Measurements from ENCODE around the gene SLC38A10. TPM values are rescaled to one million over a fixed set of nuclear protein-coding genes. Genes with fewer than 3 reads are reported as not detected.

Gene SLC38A10
- total RNA-seq, 1 experiment from 2014 or later = 43.8 TPM

- no peak overlapping the region for H3K4me2 ChIP-seq (ENCODE audit: insufficient read depth, insufficient read length, low read length)
- H3K27me3 ChIP-seq (ENCODE audit: insufficient read depth, low read length) = no peaks in the 10 kb centered on the region
- peaks cover 5 to 32% (median 5%) of the 10 kb centered on the region in 3 experiments; a peak in 6 of 7 replicates for H3K36me3 Mint-ChIP-seq (ENCODE audit: insufficient read depth in 1 of 3, low read depth in 3 of 3)
- H3K23me2 ChIP-seq (ENCODE audit: insufficient read length, low read depth, low read length, poor library complexity, severe bottlenecking) = no peaks in the 10 kb centered on the region
- peak overlapping the region in 2 of 3 experiments; percentile 61 to 72; a peak in 2 of 7 replicates for H3K27ac Mint-ChIP-seq
- H2BK5ac ChIP-seq (ENCODE audit: insufficient read length, low read length) = no peak overlapping the region
- H4K91ac ChIP-seq (ENCODE audit: insufficient read length, low read depth, low read length) = no peak overlapping the region
- no peak overlapping the region for H4K5ac ChIP-seq (ENCODE audit: insufficient read length, low read depth, low read length)
- no peaks in the 10 kb centered on the region for H3K9me3 ChIP-seq (ENCODE audit: control insufficient read depth, low read depth, low read length)
- H2AK5ac ChIP-seq (ENCODE audit: insufficient read length, low read length) = no peak overlapping the region
- H3K23ac ChIP-seq (ENCODE audit: insufficient read length, low read depth, low read length) = no peak overlapping the region
- no peaks in the 10 kb centered on the region for H3K4me1 ChIP-seq (ENCODE audit: insufficient read depth, low read length)
- peaks cover 3% of the 10 kb centered on the region; the same call in 1 of the 2 replicates for H3K79me2 ChIP-seq (ENCODE audit: insufficient read depth, low read length)
- no peak overlapping the region for H3K27ac ChIP-seq (ENCODE audit: insufficient read length, low read depth, low read length)
- H3K79me1 ChIP-seq (ENCODE audit: insufficient read depth, low read depth, low read length, poor library complexity, severe bottlenecking) = peaks cover 3% of the 10 kb centered on the region
- no peak overlapping the region for H2BK15ac ChIP-seq (ENCODE audit: low read depth, low read length)
- no peak for TF ChIP-seq CTCF (conservative IDR thresholded peaks at IDR 0.05)
- H2BK20ac ChIP-seq (ENCODE audit: low read depth, low read length, poor library complexity, severe bottlenecking) = no peak overlapping the region
- peaks cover 2 to 7% of the 10 kb centered on the region in 2 experiments; a peak in 3 of 4 replicates for H3K4me1 Mint-ChIP-seq
- H3K9me3 Mint-ChIP-seq = no peaks in the 10 kb centered on the region
- no peak overlapping the region for H2AFZ ChIP-seq (ENCODE audit: low read length)
- WGBS (ENCODE audit: extremely low coverage, insufficient read length, low lambda C conversion rate) = no CpG with 5 or more reads among the region's 23 CpGs
- no peak overlapping the region for H3K9ac ChIP-seq (ENCODE audit: extremely low read depth, insufficient read length, low read length)
- H3K4me3 Mint-ChIP-seq = no peak overlapping the region
- H3T11ph ChIP-seq (ENCODE audit: low read length) = no peak overlapping the region
- H3K18ac ChIP-seq (ENCODE audit: insufficient read length, low read depth, low read length) = no peak overlapping the region
- no peak overlapping the region for H4K8ac ChIP-seq (replicated peaks; ENCODE audit: insufficient read length, low read depth, low read length)
- H3K14ac ChIP-seq (ENCODE audit: insufficient read depth, low read length) = no peak overlapping the region; the same call in 1 of the 2 replicates
- no peak overlapping the region for H2BK12ac ChIP-seq (ENCODE audit: insufficient read length, low read depth, low read length)
- H2BK120ac ChIP-seq (ENCODE audit: low read depth, low read length, poor library complexity, severe bottlenecking) = no peak overlapping the region
- no peak overlapping the region for H3K56ac ChIP-seq (ENCODE audit: insufficient read length, low read depth, low read length)
- H3K27me3 Mint-ChIP-seq (ENCODE audit: low read depth) = no peaks in the 10 kb centered on the region
- no peak overlapping the region for H3K4ac ChIP-seq (ENCODE audit: low read depth, low read length)
- no peaks in the 10 kb centered on the region for H4K20me1 ChIP-seq (ENCODE audit: control insufficient read depth, insufficient read depth, insufficient read length)
- DNase-seq = no peak
Observed at GRCh38 chr17:81286491-81287145, 8.5 kb downstream of the SLC38A10 start.

All from H9 (cell line).